ENCODE measurements around the gene MAP4K4.
"Not testable (repeated sequence)": the region's sequence is repeated elsewhere in the genome, so short reads cannot be mapped to it uniquely, and the experiment has no call there.

Gene MAP4K4

DNA sequence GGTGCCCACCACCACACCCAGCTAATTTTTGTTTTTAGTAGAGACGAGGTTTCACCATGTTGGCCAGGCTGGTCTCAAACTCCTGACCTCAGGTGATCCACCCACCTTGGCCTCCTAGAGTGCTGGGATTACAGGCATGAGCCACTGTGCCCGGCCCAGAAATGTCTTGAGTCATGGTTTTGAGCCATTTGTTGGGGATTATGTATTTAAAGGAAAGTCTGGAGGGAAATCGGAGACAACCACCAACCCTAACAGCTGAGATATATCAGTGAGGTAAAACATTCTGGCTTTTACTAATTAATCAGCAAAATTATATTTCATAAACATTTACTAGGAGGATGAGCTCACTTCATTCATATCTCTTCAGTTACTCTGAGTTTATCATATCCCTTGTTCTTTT is 72.2 kb downstream of the MAP4K4 start:
- not testable (repeated sequence) for DNase-seq (ENCODE audit: low read depth)

DNA sequence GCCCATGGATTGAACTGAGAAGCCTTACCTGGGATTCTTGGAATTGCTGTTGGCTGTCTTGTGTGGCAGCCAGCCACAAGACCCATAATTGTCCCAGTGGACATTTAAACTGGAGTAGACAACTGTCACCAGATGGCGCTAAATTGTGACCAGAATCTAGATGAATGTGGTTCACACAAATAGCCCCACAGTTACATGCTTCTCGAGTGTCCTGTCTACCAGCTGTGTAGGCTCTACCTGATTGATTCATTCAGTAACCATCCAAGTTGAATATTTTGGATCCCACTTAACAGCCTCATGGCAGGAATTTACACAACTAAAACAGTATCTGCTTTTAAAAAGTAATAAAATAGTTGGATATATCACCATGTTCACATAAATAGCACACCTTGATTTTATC is 73.2 kb downstream of the MAP4K4 start:
- DNase-seq (ENCODE audit: low read depth) = no peak

DNA sequence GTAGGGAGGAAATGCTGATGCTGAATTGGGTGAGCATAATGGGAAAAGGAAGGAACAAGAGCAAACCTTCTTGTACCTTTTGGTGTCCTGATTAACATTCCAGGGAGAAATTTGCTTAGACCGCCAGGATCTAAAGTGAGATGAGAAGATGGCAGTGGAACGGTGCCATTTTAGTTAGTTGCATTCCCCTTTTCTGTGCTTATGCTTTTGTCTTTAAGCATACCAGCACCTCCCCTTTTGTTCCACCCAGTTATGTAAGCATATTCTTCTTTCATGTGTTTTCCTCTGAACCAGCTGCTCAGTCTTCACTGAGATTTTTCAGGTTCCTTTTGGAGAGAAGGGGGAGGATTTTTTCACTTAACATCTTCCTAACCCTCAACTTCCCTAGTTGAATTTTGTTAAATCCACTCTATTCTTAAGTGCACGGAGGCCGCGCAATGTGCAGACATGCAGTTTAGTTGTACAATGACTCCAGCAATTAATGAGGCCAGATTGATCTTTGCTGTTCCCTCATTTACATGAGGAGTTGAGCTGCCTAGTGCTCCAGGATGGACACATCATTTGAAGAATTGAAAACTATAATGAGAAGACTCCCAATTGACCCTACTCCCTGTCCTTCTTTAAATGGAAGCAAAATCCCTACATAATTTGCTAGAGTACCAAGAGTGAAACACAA is 73.9 kb downstream of the MAP4K4 start:
- DNase-seq (ENCODE audit: low read depth) = no peak

DNA sequence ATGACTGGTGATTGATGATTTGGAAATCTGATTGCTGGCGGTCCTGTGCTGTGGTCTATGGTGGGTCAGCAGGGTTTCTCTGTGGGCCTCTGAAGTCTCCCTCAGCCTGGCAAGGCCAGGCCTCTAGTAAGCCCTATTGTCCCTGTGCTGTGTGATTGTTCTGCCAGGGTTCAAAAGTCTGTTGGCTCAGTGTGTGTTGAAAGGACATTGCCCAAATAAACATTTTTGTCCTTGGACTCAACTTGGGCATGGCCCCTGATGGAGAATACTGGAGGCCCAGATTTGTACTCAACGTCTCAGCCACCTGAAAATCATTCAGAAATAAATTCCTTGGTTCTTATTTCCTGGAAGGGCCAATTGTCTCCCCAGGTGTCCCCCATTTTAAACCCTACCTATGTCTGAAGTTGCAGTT is 74.4 kb downstream of the MAP4K4 start:
- no peak for DNase-seq (ENCODE audit: low read depth)

DNA sequence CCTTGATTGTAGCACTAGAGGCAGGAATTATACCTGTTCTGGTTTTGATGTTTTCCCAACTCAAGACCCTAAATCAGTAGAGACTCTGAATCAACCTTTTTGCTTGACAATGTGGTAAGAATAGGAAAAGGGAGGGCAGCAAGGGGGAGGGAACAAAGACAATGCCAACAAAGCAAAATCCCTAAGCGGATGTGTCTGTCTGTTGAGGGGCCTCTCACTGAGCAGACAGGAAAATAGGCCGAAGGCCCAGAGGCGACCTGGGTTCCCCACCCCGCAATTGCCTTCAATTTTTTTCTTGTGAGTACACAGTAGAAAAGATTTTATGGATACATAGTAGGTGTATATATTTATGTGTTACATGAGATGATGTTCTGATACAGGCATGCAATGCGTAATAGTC is 75.6 kb downstream of the MAP4K4 start:
- DNase-seq (ENCODE audit: low read depth) = no peak

DNA sequence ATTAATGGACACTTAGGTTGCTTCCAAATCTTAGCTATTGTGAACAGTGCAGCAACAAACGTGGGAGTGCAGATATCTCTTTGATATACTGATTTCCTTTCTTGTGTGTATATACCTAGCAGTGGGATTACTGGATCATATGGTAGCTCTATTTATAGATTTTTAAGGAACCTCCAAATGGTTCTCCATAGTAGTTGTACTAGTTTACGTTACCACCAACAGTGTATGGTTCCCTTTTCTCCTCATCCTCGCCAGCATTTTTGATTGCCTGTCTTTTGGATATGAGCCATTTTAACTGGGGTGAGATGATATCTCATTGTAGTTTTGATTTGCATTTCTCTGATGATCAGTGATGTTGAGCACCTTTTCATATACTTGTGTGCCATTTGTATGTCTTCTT is 76.5 kb downstream of the MAP4K4 start:
- not testable (repeated sequence) for DNase-seq (ENCODE audit: low read depth)

DNA sequence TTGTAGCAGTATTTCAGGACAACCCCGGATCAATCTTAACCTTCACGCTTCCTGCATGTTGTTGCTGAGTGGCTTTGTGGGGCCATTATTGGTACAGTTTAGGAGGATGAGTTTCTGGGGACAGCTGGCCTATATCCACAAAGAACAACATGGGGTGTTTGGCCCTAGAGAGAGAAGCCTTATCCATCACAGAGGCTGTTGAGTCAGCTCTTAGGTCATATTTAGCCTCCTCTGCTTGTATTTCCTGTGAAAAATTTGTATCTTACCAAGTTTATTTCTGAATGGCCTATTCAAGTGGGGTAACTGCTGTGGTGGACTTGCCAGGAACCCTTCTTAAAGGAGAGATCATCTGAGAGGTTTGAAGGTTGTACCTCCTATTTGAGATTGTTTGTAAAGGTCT is 77.6 kb downstream of the MAP4K4 start:
- no peak for DNase-seq (ENCODE audit: low read depth)

DNA sequence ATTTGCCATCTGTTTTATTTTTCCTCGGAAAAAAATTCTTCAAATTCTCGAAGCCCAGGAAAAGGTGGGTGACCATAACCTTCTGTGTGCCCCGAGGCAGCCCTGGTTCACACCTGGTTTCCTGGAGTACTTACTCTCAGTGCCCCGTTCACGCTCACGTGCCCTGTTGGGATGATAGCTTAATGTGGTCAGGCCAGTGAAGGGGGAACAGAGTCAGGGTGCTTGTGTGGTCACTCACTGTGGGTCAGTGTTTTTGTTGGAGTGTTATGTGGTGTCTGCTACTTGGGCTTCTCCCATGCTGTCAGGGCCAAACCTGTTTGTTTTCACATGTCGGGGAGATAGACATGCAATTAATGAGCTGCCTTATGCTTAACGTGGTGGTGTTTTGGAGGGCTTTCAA is 78.1 kb downstream of the MAP4K4 start:
- DNase-seq (ENCODE audit: low read depth) = no peak

DNA sequence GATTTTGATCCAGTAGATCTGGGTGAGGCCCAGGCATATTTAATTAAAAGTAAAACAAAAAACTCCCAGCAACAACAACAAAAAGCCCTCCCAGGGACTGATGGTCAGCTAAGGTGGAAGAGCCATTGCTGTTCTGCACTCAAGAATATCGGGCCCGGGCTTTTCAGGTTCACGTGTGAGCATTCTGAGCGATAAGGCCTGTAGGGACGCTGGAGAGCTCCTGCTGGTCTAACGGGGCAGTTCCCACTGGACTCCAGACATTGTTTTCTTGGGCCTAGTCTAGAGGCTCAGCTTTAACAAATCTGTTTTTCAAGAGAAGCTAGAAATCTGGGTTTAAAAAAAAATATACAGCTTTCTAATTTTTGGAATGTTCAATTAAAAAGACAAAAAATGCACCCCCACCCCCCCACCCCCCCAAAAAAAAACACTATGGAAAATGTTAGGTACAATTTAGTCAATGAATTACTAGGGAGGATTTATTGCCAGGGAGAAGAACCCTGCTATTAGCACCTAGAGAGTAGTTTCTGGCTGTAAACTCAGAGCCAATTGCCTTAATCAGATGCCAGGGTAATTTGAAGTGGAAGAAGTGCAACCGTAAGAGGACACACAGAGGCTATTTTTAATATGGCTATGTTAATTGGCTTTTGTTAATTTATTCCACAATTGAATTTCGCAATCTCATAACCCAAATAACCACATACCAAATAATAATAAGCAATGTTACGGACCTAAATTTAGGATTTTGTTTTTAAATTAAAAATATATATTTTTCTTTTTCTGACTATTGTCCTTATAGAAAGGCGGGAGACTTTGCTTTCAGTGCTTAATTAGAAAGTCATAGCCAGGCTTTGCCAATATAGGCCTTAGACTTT is 78.9 kb downstream of the MAP4K4 start:
- DNase-seq (ENCODE audit: low read depth) = no peak

DNA sequence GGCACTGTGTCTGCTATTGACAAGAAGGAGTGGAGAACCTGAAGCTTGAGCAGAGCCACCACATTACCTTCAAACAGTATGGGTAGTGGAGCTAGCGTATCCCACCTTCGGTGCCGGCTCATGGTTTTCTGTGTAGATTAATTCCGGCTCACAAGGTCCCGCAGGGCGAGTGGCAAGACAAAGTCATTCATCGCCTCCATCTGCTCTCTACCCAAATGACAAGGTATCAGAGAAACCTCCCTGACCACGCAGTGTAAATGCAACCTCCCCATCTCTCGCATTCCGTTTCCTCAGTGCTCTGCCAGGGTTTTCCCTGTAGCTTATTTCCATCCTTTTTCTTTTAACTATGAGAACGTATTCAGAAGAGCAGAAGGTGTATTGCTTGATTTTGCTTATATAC is 79.8 kb downstream of the MAP4K4 start:
- DNase-seq (ENCODE audit: low read depth) = no peak

DNA sequence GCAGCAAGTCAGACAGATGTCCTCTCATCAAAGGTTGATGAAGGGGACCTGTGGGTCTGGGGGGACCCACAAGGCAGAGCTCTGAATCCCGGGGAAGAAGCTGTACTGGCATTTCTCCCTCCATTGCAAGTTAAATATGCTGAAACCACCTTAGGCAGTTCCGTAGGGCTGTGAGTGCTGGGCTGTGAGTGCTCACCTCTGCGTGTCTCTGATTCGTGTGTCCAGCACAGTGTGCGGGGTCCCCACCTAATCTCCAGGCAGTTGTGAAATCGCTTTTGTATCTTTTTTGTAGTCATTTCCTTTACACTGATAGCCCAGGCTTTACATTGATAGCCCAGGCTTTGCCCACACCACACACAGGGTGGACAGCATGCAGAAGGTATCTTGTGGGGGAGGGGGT is 80.6 kb downstream of the MAP4K4 start:
- no peak for DNase-seq (ENCODE audit: low read depth)

DNA sequence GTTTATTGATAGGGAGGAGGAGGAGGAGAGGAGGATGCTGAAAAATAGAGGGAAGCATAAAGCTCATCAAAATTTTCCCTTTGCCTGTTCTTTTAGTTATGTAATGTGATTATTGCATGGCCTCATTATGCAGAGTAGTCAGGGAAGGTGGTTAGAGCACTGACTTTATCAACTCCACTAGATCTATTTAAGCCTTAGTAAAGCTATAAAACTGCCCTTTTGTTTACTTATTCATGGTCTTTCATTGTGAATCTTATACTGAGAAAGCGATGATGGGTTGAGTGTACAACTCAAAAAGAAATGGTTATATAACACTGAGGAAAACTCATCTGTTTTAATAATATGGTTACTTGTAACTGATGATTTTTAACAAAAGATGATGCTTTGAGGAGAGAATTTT is 81.7 kb downstream of the MAP4K4 start:
- DNase-seq (ENCODE audit: low read depth) = no peak

DNA sequence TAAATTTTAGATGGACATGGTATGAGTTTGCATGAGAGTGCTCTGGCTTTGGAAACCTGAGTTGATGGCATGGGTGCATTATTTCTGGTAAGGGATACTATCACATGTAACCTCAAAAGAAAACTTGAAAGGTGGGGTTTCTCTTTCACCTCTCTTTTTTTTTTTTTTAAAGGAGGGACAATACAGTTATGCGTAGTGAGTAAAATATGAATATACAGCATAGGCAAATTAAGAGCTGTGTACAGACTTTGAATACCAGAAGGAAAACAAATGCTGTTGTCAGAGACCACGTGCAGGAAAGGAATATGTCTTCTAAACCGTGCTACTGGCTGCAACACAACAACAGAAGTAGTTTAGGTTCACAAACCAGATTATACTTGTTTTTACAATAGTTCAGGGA is 82.1 kb downstream of the MAP4K4 start:
- no peak for DNase-seq (ENCODE audit: low read depth)

DNA sequence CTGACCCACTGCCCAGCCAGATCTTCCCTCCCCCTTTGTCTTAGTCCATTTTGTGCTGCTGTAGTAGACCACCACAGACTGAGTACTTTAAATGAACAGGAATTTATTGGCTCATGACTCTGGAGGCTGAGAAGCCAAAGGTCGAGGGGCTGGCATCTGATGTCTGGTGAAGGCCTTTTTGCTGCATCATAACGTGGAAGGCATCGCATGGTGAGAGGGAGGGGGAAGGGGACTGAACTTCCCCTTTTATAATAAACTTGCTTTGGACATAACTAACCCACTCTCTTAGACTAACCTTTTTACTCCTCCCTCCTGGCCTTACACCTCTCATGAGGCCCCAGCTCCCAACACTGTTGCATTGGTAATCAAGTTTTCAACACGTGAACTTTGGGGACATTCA is 83.8 kb downstream of the MAP4K4 start:
- no peak for DNase-seq (ENCODE audit: low read depth)

DNA sequence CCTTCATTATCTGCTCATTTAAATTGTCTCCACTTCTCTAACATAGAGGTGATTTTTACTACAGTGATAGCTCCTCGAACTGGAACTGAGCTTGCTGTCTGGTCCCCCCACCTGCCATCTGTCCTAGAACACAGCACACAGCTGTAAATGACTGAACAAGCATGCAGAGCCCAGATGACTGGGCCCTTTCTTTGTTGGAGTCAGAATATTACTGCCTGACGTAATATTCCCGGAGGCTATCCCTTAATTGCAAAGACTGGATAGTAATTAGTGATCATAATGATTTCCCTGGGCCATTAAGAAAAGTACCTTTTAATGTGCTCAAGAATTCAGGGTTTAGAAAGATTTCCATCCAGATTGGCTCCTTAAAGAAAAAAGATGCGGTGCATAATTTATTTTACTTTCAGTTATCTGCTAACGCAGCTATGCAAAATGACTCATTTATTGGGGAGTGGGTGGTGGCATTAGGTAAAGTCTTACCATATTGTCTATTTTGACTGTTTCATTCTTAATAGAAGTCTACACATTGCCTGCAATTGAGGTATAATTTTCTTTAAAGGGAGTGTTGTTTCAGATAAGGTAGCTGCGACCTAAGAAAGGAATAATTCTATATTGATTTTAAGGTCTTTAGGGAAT is 84.4 kb downstream of the MAP4K4 start:
- DNase-seq (ENCODE audit: low read depth) = no peak

DNA sequence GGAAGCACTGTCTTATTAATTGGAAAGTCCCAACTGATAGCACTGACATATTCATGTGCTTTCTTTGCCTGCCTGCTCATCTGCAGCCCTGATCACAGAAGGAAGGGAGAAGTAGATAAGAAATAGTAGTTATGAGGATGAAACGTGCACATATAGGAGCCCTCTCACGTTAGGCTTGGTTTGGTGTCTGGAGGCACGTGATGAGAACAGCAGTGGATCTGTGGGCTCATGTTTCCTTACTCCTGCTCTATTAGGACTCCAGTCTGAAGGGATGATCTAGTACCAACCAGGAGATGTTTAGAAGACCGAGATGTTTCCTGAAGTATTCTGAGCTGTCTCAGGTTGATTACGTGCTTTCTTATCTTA is 84.9 kb downstream of the MAP4K4 start:
- no peak for DNase-seq (ENCODE audit: low read depth)

DNA sequence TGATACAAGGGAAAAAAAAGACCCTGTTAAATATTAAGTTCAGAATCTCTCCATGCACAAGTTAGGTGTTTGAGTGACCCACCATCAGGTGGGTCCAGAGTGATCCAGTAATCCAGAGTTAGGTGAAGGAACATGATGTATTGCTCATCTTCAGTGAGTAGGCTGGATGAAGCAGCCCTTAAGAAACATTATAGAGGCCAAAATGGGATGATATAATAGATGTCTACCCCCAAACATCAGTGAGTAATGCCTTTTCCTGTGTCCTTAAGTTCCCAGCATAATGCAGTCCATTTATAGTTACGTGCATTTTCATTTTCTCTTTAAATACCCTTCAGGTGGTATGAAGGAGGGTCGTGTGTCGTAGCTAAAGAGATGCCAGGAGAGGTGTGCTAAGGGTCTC is 89.6 kb downstream of the MAP4K4 start:
- DNase-seq (ENCODE audit: low read depth) = no peak

DNA sequence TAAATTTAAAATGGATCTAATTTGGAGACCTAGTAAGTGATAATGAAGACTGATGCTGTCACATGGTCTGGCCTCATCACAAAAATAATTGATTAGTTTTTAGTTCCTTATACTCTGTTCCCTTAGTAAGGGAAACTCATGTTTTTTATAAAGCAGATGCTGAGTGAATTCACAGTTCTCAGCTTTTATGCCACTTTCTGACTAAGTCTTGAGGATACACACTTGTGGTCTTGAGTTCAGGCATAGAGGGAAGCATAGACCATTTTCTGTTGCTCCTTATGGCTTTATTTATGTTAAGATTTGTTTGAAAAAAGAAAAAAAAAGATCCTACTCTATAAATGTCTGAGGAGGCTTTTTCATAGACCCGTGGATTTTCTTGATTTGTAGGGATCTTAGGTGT is 91.1 kb downstream of the MAP4K4 start:
- DNase-seq (ENCODE audit: low read depth) = no peak

DNA sequence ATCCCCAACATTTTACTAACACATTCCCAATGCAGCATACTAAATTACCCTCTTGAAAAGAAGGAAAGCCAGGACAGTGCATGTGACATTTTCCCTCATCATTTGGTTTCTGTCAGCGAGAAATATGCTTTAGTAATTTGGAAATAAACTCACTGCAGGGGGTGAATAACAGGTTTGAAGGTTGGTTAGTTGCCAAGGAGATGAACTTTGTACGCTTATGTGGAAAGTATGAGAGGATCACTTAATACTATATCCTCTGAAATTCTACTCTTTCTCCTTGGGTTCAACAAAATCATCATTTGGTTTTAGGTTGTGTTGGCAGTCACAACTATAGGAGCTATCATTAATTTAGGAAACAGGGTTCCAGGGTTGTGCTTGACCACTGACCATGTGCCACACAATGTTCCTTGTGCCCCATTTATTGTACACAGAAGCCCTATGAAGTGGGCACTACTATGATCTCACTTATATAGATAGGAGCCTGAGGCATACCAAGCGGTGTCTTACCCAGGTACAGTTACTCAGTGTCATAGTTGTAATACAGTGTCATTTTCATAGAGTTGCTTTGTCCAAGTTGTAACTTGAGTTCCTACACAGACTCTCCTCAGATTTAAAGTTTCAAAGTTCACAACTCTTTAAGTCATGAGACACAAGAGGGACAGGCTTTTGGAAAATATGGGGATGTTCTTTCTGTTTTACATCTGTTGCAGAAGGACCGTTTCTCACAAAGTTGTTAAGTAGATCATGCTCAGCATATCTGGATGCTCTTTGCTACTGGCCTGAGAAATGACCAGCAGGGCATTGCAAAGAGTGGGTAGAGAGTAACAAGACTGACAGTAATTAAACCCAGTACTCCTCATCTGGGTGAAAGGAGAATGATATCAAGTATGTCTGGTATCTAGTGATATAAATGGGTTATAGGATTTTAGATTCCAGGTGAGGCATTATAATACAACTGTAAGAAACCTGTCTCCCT is 91.8 kb downstream of the MAP4K4 start:
- DNase-seq (ENCODE audit: low read depth) = no peak

DNA sequence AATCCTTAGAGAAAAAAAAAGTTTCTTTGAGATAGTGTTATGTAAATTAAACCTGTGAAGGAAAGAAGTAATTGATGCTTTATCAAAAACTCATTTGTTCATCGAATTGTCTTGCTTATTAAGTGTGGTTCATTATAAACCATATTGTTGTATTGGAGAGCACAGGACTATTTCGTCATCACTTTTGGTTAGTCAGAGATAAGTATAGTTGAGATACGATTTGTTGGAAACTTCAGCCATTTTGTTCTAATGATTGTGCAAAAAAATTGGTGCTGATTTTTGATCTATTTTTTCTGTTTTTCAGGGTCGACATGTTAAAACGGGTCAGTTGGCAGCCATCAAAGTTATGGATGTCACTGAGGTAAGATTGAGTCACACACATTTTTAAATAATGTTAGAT is 92.9 kb downstream of the MAP4K4 start:
- no peak for DNase-seq (ENCODE audit: low read depth)

DNA sequence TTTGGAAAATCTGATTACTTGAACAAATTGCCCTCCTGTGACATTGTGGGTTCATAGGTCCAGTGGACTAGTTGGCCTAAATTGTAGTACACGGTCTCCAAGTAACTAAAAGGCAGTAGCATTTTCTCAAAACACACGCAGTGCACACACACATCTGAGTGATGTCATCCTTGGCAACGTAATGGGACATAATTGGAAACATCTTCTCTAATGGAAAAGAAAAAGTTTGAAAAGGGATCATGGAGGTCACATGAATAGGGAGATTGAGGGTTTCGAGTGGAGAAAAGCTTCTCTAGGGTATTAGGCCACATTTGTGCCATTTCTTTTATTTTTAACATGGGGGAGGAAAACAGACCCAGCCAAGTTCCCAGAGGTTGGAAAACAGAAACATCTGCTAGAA is 93.3 kb downstream of the MAP4K4 start:
- peak; percentile 73 for DNase-seq (ENCODE audit: low read depth)

DNA sequence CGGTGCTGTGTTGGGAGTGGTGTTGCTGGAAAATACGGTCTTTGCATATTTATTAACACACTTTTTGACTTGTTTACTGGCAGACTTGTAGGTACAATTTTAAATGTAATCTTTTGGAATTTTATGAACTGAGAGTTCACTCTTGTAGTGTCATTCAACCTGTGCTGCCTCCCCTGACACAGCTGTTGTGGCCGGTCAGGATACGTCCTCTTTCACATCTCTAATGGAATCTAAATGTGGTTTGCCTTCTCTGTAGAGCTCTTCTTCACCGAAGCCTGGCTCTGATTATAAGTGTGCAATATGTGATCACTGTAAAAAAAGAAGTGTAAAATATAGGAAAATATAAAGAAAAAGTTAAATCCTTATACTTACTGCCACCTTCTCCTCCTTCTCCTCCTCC is 94.7 kb downstream of the MAP4K4 start:
- DNase-seq (ENCODE audit: low read depth) = no peak

All from GM04504 (cell line).